Esophagus squamous epithelium (tissue), 5 donors: ENCODE measurements around the gene METTL25. TPM values are rescaled to one million over a fixed set of nuclear protein-coding genes. Genes with fewer than 3 reads are reported as not detected.

Experiments
- DNase-seq: peaks from one replicate; lab custom pipeline; 2025; lab: John Stamatoyannopoulos, UW
- H3K27ac ChIP-seq, 4 donors: fragments of 200-600 bp; sonication (generic); one replicate each; pipeline ENCODE4 v1.5.1; 2016 to 2019; ENCODE audit warnings: mild to moderate bottlenecking in 1 of 4
- H3K27me3 ChIP-seq, 4 donors: fragments of 200-600 bp; sonication (generic); 1 replicate in 3 of 4; 2 replicates in 1 of 4; pipeline versions ENCODE4 v1.5.1 to v1.6.0; 2017 to 2021; ENCODE audit warnings: antibody characterized with exemption in 1 of 4
- H3K36me3 ChIP-seq, 3 donors: fragments of 200-600 bp; sonication (generic); one replicate each; pipeline ENCODE4 v1.5.1; 2016 to 2019
- H3K4me1 ChIP-seq, 3 donors: fragments of 200-600 bp; sonication (generic); one replicate each; pipeline ENCODE4 v1.5.1; 2017 to 2019
- H3K4me3 ChIP-seq, 4 donors: fragments of 200-600 bp; sonication (generic); 1 replicate in 3 of 4; 2 replicates in 1 of 4; pipeline ENCODE4 v1.5.1; 2016 to 2019; ENCODE audit warnings: mild to moderate bottlenecking in 2 of 4, moderate library complexity in 1 of 4
- H3K9me3 ChIP-seq, 3 donors: fragments of 200-600 bp; sonication (generic); one replicate each; pipeline ENCODE4 v1.5.1; 2016 to 2019
- CTCF ChIP-seq, 6 experiments: fragments of 450-650 bp in 4 of 6; fragments of 200-600 bp in 2 of 6; sonication (generic) in 2 of 6; IDR thresholded peaks; one replicate each; pipeline ENCODE4 v1.5.1; 2016 to 2019; ENCODE audit warnings: antibody characterized with exemption in 6 of 6, mild to moderate bottlenecking in 4 of 6, moderate library complexity in 4 of 6
- POLR2A ChIP-seq, 4 donors: fragments of 450-650 bp; IDR thresholded peaks; one replicate each; pipeline ENCODE4 v1.6.1; 2017; ENCODE audit warnings: antibody characterized with exemption in 4 of 4, mild to moderate bottlenecking in 4 of 4, moderate library complexity in 3 of 4
- WGBS, 2 donors: methylation state at CpG; one replicate each; pipeline ENCODE4 v1.1.5; 2018; 5-methylcytosine and 5-hydroxymethylcytosine counted together
- intact Hi-C: fragments of 100-400 bp; cut with DNase I; formaldehyde crosslinking; loops from one replicate; pipeline ENCODE4 v1.15.0; 2022
- total RNA-seq, 4 donors: library from RNA; depleted of rRNA; stranded (reverse); fragments of >200 nt; gene quantifications; one replicate each; pipeline ENCODE4 v1.1.0, GENCODE V29; 2016
- donor health status: DM: yes; HTN: yes; CAD: no.

Gene METTL25
- total RNA-seq, 4 donors from 2014 or later = 8.6 to 29.8 (median 9.8) TPM

DNA sequence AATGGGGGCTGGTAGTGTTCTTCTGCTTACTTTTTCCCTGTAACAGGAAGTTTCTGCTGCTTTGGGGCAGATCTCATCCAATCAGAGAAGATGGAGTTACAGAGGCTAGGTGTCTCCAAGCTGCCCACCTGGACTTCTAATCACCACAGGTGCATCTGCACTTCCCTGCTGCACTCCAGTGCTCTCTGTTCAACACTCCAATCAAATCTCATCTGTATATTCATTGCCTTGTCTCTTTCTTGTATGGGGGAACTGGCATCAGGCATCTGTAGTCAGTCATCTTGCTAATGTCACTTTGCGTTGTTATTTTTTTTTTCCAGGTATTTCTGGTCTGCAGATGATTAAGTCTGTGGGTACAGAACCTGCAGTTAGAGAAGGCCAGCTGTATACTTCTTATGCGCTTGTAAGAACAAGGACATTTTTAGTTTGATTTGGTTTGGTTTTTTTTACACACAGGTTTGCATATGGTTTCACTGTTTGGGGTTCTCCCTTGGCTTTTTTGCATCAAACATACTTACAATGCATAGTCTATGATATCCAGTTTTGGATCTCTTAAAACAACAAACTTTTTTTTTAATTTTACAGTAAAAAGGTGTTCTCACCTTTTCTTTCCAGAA, 116.0 kb downstream of the METTL25 start:
- Histone ChIP-seq H3K27ac (no peak overlapping the region), H3K27me3 (no peaks in the 10 kb centered on the region), H3K9me3 (peaks cover 0 to 11% (median 0%) of the 10 kb centered on the region in 3 donors), H3K4me1 (no peaks in the 10 kb centered on the region), H3K36me3 (peaks cover 0 to 38% (median 0%) of the 10 kb centered on the region in 3 donors), H3K4me3 (no peak overlapping the region)
- TF ChIP-seq POLR2A (IDR thresholded peaks at IDR 0.05) = no peak
- no peak for TF ChIP-seq CTCF (IDR thresholded peaks at IDR 0.05)
- no peak for DNase-seq
- 86 to 95% methylated on average over 2 of the region's 2 CpGs for WGBS, 2 donors
- intact Hi-C loops = no loop called here

DNA sequence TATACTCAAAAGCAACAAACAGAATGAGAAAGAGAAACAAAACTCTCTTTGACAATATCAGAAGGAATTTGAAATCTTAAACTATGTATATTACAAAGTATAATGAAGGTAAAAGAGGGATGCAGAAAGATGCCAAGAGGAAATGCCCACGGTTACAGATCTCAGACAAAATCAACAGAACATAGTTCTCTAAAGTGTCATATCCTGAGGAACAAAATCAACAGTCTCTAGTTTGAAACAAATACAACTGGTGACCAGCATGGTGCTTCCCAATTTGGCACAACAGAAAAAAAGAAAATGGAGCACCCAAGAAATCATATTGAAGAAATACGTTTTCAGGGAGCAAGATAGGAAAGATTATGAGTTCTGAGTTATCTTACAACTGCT, 116.5 kb downstream of the METTL25 start:
- Histone ChIP-seq H3K4me1 (no peaks in the 10 kb centered on the region), H3K27ac (no peak overlapping the region), H3K9me3 (peaks cover 0 to 11% (median 0%) of the 10 kb centered on the region in 3 donors), H3K27me3 (no peaks in the 10 kb centered on the region), H3K4me3 (no peak overlapping the region), H3K36me3 (peaks cover 0 to 33% (median 0%) of the 10 kb centered on the region in 3 donors)
- TF ChIP-seq CTCF (IDR thresholded peaks at IDR 0.05) (no peak), POLR2A (IDR thresholded peaks at IDR 0.05) (no peak)
- no peak for DNase-seq
- 73 to 80% methylated on average over 2 of the region's 2 CpGs for WGBS, 2 donors
- intact Hi-C loops = no loop called here

DNA sequence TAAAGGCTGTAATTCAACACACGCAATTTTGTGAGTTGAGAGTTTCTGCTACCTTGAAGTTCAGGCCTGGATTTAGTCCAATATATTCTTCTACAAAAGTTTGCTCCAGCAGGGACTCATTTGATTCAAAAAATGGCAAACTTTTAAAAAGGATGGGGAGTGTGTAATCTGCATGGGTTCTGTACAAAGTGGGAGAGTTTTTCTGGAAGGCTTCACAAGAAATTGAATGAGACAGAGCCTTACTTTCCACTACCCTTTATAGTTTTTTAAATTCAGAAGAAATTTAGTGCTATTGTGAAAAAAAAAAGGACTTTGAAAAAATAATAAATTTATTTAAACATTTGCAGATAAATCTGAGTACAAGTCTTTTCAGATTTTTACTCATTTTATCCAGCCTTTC, 116.9 kb downstream of the METTL25 start:
- 86 to 97% methylated on average over 1 of the region's 1 CpG for WGBS, 2 donors
- TF ChIP-seq CTCF (IDR thresholded peaks at IDR 0.05) = no peak
- no peak for TF ChIP-seq POLR2A (IDR thresholded peaks at IDR 0.05)
- intact Hi-C loops = no loop called here

GRCh38 chr12:82476511-82476910, 118.2 kb downstream of the METTL25 start:
- WGBS, 2 donors = 79 to 83% methylated on average over 4 of the region's 4 CpGs
- intact Hi-C loops = no loop called here

More for the DNA sequence above, 116.9 kb downstream of the METTL25 start:
- no peak for DNase-seq
- Histone ChIP-seq H3K9me3 (peaks cover 0 to 11% (median 0%) of the 10 kb centered on the region in 3 donors), H3K27me3 (no peaks in the 10 kb centered on the region), H3K27ac (no peak overlapping the region), H3K36me3 (peaks cover 0 to 33% (median 0%) of the 10 kb centered on the region in 3 donors), H3K4me1 (no peaks in the 10 kb centered on the region), H3K4me3 (no peak overlapping the region)

More at GRCh38 chr12:82476511-82476910, 118.2 kb downstream of the METTL25 start:
- no peak for DNase-seq
- H3K36me3 ChIP-seq = peaks cover 0 to 26% (median 0%) of the 10 kb centered on the region in 3 donors
- TF ChIP-seq CTCF (IDR thresholded peaks at IDR 0.05) = no peak
- no peak for TF ChIP-seq POLR2A (IDR thresholded peaks at IDR 0.05)
- H3K9me3 ChIP-seq = peaks cover 0 to 11% (median 0%) of the 10 kb centered on the region in 3 donors
- H3K27ac ChIP-seq = no peak overlapping the region
- H3K4me1 ChIP-seq = no peaks in the 10 kb centered on the region
- H3K27me3 ChIP-seq = no peaks in the 10 kb centered on the region
- no peak overlapping the region for H3K4me3 ChIP-seq
